GF-D8 (cell line): ENCODE data around the gene UBE2G2.

Experiments used
- DNase-seq: peaks from one replicate; lab custom pipeline; 2025; lab: John Stamatoyannopoulos, UW

UBE2G2 gene

GRCh38 chr21:44801468-44802395 is at the start of gene UBE2G2:
Gene UBE2G2 (minus strand): TSS chr21:44801820. CDS start chr21:44801748, 72 bp downstream.
- DNase-seq, result peak; percentile 56

DNA sequence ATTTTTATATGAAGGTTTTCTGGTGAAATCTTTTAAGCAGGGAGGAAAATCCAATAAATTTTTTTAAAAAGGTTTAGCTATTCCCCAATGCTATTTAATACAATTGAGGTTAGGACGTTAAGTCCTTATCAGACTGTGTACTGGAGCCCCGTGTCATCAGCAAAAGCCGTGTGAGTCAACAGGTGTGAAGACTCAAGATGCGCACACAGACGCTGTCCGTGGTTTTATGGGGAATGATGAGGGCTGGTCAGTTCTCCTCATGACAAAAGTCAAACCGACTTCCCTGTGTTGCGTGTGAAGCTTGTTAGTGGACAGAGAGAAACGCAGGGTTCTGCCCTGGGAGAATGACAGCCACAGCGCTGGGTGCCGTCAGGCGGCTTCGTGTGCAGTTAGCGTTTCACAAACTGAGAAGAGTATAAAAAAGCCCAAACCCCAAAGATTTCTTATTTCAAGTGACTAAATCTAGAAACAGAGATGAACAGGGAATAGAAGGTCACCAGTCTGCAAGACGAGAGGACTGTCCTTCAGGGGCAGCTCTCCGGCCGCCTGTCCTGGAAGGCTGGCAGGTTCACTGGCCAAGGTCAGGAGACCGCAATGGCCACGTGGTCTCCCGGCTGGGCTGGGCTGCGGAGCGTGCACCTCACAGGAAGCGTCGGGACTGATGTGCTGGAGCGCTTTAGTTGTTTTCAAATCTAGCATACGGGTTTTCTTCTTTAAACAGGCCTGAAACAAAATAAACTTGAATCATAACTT is 49.5 kb upstream of the UBE2G2 start:
- DNase-seq, result no peak

- DNase-seq, result no peak
These were observed 48.7 kb upstream of the UBE2G2 start for GRCh38 chr21:44850208-44850800.

DNA sequence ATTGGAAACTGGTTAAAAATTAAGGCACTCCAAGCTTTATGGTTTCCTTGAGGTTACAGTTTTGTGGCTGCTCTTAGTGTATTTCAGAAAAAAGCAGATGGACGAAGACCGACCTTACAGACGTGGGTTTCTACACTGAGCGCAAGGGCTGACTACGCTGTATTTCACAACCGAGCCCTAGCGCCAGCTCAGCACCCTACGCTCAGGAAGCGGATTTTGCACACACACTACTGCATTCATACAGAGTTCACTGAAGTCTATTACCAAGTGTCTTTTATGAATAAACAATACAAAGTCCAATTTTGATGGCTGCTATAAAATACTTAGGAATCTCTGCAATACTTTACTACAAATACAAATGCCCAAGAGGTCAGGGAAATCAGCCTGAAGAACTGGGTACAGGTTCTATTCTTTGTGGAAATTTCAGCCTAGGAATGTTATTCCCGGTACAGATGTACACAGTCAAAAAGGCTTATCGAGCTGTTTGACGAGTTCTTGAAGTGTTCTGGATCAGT is 48.1 kb upstream of the UBE2G2 start:
- peak; percentile 59 for DNase-seq

GRCh38 chr21:44848821-44849521 is 47.4 kb upstream of the UBE2G2 start:
- no peak for DNase-seq

DNA sequence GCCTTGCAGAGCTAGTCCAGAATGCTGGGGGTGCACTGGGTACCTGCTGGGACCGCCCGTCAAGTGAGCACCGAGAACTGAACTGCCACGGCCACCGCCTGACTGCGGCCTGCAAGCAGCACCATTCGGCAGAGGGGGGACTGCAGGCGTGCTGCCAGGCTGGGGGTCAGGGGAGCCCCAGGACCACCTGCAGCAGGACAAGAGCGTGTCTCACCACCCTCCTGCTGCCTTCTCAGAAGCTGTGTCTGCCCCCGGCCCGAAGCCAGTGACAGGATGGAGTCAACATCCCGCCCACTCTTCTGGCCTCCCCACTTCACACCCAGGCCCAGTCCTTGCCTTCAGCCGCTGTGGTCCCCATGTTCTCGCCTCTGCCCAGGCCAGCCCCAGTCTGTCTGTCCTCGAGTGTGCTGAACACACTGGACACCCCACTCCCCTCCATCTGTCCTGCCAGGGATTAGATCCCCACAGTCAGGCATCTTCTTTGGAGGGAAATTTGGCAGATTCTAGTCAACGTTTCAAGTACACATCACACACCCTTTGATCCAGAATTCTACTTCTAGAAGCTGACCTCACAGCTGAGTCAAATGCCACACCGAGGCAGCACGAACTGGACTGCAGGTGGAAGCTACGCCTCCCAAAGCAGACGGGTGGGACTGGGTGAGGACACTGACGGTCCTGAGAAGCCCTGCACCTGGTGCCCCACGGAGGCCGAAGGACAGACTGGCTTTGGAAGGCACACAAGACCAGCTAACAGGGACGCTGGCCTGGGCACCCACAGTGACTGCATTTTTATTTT is 45.8 kb upstream of the UBE2G2 start:
- DNase-seq, result no peak

DNA sequence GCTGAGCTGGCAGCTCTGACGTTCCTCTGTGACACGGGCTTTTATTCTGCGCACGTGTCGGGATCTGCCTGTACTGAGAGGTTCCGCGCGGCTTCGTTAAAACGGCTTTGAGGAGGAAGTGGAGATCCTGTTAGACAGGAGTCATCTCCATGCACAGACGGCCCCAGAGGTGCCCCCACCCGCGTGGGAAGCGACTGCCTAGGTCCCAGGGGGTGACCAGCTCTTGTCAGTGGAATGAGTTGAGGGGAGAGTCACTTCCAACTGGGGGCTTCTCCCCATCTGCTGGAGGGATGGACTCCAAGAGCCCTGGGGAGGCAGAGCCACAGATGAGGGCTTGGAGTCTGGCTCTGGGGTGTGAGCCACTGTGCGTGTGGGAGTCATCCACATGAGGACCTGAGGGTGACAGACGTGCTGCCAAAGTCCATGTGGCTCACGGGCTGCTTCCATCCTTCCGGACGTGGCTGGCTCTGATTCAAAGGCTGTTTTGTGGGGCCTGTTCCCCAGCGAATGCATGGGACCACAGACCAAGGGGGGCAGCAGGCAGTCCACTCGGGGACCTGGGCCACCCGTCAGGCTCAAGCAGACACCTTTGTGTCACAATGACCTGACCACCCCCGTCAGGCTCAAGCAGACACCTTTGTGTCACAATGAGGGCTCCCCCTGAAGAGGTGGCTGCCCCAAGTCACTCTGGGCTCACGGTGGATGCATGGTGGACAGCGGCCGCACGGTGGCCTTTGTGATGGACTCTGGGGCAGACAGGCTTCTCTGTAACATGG is 45.1 kb upstream of the UBE2G2 start:
- DNase-seq, result peak; percentile 70

- DNase-seq, result no peak
These were observed 44.5 kb upstream of the UBE2G2 start for GRCh38 chr21:44846224-44846484.

GRCh38 chr21:44845418-44846223 is 44.0 kb upstream of the UBE2G2 start:
- DNase-seq, result peak; percentile 82

DNA sequence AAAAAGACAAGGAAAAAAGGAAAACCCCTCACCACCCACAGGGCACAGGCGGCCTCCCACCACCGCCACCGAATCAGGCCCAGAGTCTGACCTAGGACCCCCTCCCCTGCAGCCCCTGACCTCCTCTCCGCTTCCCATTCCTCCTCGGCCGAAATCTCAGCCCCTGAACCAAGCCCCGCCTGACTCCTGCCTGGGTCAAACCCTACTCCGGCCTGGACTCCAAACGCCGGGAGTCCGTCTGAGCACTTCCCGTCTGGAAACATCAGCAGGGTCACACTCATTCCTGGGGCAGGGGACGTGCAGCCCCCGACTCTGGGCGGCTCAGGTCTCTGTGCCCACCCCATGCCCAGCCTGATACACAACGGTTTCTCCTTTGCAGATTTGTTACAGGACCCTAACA is 42.6 kb upstream of the UBE2G2 start:
- no peak for DNase-seq

- no peak for DNase-seq
These were observed 41.3 kb upstream of the UBE2G2 start for GRCh38 chr21:44842721-44843445.

- no peak for DNase-seq
These were observed 40.5 kb upstream of the UBE2G2 start for GRCh38 chr21:44842087-44842486.

DNA sequence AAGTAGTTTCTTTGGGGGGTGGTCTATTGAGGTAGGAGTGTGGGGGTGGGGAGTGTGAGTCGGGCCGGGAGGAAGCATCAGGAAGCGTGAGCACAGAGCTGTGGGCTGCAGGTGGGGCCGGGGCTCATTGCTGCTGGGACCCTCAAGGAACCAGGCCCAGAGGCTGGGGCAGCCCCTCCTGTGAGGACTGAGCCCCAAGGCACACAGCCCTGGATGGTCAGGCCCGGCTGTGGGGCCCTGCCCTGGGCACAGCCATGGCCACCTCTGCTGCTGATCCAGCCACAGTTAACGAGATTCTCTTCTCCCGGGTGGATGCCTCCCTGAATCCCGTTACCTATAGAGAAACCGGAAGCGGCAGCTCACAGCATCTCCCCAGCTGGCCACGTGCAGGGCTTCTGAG is 39.2 kb upstream of the UBE2G2 start:
- no peak for DNase-seq

- DNase-seq, result no peak
These were observed 37.3 kb upstream of the UBE2G2 start for GRCh38 chr21:44838951-44839350.

DNA sequence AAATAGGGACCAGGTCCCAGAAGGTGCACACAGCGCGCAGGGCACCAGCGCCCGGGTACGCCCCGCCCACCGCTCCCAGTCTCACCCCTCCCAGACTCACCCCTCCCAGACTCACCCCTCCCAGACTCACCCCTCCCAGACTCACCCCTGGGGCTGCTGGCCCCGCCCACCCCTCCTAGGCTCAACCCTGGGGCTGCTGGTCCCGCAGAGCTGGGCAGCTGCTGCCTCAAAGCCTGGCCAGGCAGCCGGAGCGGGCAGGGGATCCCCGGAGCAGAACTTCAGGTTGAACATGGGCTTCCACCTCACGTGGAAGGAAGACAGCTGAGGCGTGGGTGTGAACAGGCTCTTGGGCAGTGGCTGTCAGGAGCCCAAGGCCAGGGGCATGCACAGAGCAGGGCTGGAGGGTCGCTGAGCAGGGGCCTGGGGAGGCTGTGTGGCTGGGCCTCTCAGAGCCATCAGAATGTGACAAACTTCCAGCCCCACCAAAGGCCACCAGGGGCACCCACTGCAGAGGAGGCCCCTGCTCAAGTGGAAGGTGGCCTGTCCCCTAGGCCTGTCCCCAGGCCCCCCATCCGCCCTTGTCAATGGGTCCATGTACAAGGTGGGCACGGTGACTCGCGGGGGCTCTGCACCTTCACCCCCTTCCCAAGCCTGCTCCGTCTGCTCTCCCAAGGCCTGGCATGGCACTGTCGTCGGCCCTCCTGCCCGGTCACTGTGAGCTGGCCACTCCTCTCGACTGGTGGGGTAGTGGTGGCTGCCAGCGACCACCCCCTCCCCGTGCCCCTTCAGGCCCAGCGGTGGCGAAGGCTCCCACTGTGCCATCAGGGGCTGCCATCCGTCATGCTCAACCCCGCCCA is 36.6 kb upstream of the UBE2G2 start:
- DNase-seq, result no peak

GRCh38 chr21:44837537-44837936 is 35.9 kb upstream of the UBE2G2 start:
- DNase-seq, result no peak

GRCh38 chr21:44836666-44837471 is 35.2 kb upstream of the UBE2G2 start:
- no peak for DNase-seq
